Activated naive CD4-positive, alpha-beta T cell (primary cell): ENCODE data around the gene RASGRF1.

Experiments
- DNase-seq, 4 experiments: peaks; one replicate each; lab custom pipeline; 2025; lab: John Stamatoyannopoulos, UW

The RASGRF1 gene

DNA sequence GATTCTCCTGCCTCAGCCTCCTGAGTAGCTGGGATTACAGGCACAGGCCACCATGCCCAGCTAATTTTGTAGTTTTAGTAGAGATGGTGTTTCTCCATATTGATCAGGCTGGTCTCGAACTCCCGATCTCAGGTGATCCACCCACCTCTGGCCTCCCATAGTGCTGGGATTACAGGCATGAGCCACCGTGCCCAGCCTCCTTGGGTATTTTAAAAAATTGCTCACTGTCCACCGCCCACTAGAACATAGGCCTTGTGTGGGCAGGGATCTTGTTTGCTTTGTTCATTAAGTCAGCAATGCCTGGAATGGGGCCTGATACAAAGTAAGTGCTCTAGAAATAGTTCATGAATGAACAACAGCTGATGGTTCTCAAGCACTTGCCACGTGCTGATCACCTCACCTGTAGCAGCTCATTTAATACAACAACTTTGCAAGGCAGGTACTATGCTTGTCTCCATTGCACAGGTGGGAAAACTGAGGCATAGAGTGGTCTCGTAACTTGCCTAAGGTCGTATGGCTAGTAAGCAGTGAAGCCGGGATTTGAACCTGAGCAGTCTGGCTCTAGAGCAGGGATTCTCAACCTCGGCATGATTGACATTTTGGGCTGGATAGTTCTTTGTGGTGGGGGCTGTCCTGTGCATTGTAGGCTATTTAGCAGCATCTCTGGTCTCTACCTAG lies 133.0 kb downstream of the RASGRF1 start:
- DNase-seq, result no peak

DNA sequence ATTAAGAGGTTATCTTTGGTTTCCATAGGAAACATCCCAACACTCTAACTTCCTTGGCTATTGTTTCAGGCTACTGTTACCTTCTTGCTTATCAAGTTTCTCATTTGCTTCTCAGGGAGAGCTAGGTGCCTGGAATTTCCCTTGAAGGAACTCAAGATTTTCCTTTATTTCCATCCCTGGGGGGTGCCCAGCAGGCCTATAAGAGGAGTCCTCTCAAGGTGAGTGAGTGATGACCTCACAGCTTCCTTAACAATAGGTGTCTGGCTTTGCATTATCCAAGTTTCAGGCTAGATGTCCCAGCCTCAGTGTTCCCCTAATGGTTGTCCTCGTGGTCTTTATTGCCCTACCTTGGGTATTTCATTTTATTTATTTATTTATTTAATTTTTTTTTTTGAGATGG lies 133.6 kb downstream of the RASGRF1 start:
- DNase-seq, result no peak

DNA sequence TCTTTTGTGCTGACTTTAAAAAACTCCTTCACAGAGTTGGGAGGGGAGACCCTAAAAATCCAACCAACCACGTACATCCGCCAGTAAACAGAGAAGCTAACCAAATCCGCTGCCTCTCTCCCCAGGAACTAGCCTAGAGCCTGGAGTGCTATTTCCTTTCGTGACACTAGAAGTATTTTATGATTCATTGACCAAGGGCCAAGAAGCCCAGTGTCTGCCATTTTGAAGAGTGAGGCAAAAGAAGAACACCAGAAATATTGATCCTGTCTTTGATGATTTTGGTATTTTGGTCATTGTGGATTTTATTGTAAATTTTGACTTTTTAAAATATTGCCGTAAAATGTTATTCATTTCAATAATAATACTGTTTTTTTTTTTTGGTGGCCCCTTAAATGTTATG lies 135.2 kb downstream of the RASGRF1 start:
- no peak for DNase-seq

DNA sequence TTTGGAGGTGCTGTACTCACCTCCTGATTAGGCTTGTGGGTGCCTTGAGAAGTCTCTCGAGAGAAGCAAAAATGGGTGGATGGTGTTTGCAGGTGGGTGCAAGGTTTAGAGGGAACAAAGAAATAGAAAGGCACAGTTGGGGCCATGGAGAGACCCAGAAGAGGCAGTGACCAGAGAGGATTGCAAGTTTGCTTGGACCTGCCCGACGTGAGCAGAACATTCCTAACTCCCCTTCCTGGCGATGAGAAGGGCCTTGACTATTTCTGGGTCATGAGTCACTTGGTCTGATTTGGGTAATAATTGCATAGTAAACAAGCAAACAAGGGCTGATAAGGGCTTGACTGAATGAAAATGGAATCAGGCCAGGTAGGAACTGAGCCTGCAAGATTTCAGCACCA lies 138.7 kb downstream of the RASGRF1 start:
- no peak for DNase-seq

DNA sequence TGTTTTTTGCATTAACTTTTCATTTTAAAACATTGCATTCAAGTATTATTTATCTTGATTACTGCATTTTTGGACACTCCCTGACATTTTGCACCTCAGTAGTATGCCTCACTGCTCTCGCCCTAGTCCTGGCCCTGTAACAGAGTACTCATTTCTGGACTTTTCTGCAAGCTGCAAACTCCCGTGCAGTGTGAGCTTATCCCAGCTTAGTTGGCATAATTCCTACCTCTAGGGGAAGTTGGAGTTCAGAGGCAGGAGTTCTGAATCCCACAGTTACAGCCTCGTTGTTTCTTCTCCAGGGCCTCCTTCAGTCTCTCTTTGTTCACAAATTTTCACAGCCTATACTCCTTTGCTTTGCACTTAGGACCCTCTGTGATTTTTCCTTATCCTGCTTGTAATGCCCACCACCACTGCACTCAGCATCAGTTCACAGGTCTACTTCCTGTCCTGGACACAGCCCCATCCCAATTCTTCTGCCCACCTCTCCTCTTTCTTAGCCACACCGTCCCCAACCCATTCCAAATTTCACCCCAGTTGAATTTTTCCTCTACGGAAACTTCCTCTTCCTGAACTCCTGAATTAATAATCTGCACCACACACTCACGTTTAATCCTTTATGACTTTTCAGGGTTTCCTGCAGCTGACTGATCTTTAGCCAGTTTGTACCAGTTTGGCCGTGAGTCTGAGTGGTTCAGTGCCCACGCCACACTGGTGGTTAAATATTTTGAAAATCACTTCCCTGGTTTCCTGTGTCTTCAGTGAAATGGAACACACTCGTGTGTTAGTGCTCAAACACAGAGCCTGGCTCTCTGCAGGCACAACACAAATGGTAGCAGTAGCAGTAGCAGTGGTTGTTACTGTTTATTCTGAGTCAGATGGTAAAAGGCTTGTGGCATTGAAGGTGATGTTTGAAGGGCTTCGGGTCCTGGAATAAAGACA lies 139.4 kb downstream of the RASGRF1 start:
- DNase-seq, result no peak

DNA sequence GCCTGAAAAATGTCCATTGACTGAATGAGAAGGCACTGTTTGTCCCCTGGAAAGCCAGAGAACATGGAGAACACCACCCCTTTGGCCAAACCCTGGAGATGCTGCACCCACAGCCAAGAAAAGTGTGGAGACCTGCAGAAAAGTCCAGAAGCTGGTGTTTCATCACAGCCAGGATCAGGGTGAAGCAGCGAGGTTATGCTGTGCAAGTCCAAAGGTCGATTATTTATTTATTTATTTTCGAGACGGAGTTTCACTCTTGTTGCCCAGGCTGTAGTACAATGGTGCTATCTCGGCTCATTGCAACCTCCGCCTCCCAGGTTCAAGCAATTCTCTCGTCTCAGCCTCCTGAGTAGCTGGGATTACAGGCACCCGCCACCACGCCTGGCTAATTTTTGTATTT lies 140.2 kb downstream of the RASGRF1 start:
- no peak for DNase-seq

DNA sequence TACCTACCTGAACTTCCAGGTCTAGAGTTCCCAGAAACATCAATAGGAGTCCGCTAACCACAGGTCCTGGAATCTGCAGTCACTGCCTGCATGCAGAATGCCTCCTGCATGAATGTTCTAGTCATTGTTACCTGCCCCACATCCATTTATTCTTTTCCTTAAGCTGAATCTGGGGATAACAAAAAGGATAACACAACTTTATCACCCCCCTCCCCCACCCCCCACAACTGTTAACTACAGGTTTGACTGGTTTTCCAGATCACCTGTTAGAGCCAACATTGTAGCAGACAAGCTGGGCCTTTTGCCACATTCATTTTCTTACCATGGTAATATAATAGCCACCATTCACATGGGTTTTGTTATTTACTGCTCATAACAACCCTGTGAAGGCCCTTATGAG lies 141.1 kb downstream of the RASGRF1 start:
- no peak for DNase-seq

DNA sequence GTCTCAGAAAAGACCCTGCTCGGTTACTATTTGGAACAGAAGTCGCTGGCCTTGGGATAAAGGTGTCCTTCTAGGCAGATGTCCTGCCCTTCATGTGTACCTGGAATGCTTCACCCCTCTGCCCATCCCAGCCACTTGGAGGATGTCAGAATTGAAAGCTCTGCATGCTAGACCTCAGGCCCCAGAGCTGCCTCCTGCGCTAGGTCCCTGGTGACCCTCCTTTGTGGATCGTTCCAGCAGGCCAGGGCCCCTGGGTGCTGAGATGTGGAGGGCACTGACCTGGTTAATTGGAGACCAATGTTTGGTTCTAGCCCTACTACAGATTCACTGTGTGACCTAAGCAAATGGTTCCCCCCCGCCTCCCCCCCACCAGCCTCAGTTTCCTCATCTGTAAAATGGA lies 143.1 kb downstream of the RASGRF1 start:
- DNase-seq, result no peak

DNA sequence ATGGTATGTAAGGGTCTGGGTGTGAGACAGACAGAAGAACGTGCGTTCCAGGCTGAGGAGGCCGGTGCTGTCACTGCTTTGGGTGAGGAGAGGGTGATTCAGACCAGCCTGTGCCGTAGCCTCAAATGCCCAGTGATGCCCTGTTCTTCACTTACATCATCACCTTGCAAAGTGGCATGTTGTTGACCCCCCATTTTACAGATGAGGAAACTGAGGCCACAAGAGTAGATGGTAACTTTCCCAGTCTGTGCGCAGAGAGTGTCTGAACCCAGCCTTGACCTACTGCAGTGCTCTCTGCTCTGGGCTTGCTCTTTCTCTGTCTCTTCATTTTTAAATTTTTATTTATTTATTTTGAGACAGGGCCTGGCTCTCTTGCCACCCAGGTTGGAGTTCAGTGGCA lies 144.1 kb downstream of the RASGRF1 start:
- no peak for DNase-seq

DNA sequence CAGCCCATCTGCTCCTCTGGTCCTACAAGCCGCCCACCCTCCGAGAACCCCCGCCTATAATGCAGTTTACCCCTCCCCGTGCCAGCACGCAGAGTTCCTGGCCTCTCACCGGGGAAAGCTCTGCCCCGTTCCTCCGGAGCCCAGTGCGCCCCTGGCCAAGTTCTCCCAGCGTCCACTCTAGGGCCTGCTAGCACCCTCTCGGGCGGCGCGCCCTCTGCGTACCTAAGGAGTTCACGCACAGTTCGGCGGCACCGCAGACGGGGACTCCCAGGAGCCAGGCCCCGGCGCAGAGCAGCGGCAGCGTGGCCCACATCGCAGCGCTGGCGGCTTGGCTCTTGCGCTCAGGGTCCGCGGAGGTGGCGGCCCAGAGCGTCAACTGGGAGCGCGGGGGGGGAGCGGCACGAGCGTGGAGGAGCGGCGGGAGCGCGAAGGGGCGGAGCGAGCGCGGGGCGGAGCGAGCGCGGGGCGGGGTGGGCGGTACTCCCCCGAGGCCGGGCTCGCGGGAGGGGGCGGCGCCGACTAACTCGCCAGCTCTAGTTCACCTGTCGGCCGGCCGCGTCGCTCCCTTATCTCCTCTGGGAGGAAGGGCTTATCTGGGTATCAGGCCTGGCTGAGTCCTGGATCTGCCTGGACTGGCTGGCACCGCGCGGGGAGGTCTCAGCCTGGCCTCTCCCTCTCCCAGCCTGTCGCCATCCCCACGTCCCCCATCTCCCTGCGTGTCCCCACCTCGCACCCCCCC lies 145.7 kb downstream of the RASGRF1 start, which contains the start of gene CTSH:
TSS of gene CTSH (minus strand) at position 378 of the 739 bp plus-strand sequence. CDS start at position 313, 65 bp downstream.
- peak in 2 of 4 experiments; percentile 10 to 58 for DNase-seq

DNA sequence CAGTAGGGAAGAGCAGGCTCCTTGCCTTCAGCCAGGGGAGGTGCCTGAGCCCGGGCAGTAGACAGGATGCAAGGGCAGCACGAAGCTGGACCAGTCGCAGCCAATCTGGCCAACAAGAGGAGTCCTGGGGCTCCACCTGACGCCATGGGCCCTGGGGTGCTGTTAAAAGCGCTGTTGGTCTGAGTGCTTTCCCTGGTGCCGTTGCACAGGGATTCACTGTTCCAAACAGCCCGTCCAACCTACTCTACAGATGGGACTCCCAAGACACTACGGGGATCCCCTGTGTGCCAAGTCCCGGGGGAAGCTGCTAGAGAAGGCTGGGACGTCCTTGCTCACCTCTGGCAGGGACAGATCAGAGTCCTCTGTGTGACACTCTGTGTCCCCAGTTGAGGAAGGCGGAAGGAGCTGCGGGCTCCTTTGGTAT lies 146.4 kb downstream of the RASGRF1 start:
- DNase-seq, result no peak

DNA sequence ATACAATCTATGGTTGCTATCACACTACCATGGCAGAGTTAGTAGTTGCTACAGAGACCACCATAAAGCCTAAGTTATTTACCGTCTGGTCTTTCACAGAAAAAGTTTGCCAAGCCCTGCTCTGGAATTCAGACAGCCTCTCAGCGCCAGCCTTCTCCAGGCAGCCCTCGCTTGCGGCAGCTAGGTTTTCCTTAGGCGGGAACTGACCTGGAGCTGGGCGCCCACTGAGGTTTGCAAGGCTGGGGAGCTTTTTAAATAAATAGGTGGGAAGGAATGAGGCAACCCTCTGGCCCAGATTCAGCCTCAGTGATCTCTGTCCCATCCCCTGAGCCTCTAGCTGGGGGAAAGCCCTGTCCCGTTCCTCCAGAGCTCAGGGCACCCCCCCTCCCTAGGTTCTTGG lies 146.9 kb downstream of the RASGRF1 start:
- no peak for DNase-seq

DNA sequence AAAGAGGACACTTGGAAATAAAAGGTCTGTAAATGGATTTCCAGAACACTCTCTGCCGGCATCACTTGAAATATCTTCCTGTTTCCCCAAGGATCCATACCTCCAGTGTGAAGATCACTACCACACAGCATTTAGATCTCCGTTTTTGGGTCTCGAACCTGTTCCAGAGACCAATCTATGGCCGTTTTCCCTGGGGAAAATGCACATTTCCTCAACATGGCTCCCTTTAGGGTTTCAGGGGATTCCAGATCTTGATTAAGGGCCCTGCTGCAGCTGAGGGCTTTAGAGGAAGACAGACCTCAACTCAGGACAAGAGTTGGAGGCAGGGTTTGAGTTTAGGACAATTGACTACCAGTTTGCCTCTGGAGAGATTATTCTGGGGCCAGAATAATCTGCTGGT lies 147.8 kb downstream of the RASGRF1 start:
- DNase-seq, result no peak

DNA sequence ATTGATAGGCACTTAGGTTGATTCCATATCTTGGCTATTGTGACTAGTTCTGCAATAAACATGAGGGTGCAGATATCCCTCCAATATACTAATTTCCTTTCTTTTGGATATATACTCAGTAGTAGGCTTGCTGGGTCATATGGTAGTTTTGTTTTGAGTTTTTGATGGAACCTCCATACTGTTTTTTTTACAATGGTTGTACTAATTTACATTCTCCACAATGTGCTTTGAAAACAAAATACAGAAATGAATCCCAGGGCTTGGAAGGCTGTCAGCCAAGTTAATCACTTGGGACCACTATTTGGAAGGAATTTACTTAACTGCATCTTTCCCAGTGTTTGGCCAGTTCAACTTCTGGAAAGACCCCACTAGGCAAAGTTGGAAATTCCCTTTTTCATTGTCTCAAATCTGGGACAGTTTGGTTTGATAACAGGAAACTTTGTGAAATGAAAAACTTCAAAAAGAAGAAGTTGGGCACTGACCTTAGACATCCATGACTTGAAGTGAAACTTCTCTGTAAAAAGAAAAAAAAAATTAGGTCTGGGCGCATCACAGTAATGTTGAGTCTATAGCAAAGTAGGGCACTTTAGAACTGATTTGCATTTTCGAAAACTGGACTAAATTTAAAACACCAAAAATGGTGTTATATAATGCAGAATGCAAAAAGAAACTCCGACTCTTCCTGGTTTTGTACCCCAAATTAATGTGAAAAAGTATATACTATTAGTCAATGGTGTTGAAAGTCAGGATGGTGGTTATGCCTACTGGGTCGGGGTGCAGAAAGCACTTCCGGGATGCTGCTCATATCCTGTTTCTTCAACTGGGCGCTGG lies 151.7 kb downstream of the RASGRF1 start:
- DNase-seq, result no peak

DNA sequence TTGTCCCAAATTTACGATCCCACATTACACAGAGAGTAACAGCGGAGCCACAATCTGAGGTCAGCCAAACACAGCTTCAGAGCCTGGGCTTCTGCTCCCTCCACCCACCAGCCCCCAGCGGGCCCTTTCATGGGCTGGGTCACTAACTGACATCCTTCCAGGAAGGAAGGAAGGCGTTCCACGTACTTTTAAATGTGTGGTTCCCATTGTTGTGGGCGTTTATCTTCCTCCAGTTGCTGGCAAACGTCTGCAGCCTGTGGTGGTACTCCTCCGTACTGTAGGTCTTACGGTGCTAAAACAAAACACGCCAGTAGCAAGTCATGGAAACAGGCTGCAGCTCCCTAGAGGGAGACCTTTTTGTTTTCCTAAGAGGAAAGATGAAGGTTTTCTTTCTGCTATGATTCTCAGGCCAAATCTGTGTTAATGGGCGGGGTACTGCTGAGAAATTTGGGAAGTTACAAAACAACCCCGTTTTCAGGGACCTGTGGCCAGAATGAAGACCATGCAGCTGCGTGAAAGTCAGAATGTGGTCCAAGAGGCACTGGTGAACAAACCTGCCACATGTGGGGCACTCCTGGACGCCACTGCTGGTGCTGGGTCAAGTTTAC lies 153.3 kb downstream of the RASGRF1 start:
- DNase-seq, result no peak

DNA sequence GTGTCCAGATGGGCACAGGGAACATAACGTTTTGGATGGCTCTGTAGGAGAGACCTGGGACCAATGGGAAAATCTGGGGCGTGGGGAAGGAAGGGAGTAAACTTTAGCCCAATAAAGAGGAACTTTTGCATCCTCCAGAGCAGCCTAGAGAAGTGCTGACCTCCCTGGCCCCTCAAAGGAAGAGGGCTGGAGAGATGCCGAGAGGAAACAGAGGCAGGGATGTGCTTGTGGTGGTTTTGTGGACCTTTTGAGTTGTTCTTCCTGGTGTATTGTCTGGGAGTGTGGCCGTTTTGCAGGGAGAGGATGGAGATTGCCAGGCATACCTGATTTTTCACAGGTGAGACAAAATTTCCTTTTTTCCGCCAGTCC lies 155.9 kb downstream of the RASGRF1 start:
- no peak for DNase-seq

DNA sequence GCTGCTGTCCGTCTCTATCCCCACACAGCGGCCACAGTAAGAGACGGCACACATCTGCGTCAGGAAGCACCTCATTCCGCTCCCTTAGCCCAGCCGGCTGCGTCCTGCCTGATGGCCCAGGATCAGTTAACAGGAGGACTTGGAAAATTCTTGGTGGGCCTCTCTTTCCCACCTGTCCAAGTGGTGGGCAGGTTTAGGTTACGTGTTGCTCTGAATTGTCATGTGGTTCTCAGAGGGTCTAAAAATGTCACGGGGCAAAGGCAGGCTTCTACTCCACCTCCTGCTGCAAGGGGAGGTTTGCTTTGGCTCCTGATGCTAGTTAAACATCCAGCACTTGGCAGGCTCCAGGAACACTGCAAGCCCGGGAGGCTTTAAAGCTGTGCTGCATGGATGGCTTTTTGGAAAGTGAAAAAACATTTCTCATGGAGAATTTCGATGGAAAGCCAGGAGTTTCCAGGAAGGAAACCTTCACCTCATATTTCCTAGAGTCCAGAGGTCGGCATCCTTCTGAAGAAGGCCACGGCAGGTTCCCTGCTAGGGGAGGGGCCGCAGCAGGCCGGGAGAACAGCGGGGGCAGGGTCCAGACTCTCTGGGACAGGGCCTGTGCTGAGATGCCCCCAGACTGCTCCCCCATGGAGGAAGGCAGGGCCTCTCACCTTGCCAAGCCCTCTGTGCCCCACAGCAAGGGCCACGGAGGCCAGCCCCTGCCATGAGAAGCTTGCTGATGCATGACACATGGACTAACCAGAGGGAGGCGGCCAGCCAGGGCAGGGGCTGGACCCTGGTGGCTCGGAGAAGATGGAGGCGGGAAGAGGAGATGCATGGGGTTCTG lies 156.5 kb downstream of the RASGRF1 start:
- no peak for DNase-seq

DNA sequence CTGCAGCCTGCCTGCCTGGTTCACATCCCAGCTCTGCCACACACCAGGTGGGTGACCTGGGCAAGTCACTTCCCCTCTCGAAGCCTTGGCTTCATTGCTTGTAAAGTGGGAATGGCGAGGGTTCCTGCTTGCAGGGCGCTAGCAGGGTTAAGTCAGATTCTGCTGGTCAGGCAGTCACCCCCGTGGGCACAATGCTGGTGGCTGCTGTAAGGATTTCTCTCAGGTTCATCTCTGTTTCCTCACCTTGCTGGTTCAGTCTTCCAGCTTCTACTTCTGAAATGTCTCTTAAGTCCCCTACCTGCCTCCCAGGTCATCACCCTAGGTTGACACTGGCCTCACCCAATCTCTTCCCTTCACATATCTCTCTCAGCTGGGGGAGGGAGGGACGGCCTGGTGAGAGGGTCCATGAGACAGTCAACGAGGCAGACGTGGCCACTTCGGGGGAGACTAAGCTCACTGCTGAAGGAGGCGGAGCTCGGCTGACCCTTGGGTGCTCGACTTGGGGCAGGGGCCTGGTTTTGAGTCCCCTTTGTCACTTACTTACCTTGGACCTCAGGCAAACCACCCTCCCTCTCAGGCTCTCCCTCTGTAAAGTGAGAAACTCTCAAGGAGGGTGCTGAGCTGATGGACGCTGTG lies 157.3 kb downstream of the RASGRF1 start:
- no peak for DNase-seq

DNA sequence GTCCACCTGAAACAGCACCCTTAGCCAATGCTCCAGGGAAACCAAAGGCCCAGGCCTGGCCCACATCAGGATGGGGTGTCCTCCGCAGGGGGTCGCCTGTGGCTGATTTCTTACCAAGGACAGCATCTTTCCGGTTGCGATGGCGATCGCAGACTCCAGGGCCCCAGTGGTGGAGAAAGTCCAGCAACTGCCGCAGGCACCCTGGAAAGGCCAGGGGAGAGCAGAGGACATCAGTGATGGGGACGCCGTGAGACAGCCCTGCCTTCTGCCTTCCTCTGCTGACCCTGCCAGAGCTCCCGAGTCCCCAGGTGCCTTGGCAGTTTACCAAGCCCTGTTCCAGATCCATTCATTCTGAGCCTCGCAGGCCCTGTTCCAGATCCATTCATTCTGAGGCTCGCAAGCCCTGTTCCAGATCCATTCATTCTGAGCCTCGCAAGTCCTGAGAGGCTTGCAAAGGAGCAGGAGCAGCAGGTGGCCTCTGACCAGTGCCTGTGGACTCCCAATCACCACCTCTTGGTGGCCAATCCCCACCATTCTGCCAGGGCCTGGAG lies 158.2 kb downstream of the RASGRF1 start:
- no peak for DNase-seq
